GM21360 (cell line): ENCODE results near the gene PIK3R3.

ENCODE experiments used
- ATAC-seq: cut with Tn5 transposase; IDR thresholded peaks from one replicate; pipeline ENCODE4 v1.9.1; 2021; ENCODE audit warnings: mild to moderate bottlenecking, moderate library complexity; ENCODE audit not compliant: unreplicated experiment

Gene PIK3R3

GRCh38 chr1:46132529-46133180, at the start of gene PIK3R3:
Gene PIK3R3, minus strand, starts transcription at chr1:46132629. Its CDS starts 677 bp downstream, at chr1:46131952.
- peak; percentile 85 for ATAC-seq

- no peak for ATAC-seq
Measured at GRCh38 chr1:46181343-46182260, 49.2 kb upstream of the PIK3R3 start.

- ATAC-seq, result no peak
Measured at GRCh38 chr1:46180082-46180616, 47.7 kb upstream of the PIK3R3 start.

GRCh38 chr1:46179138-46180081, 47.0 kb upstream of the PIK3R3 start:
- ATAC-seq, result no peak

- no peak for ATAC-seq
Measured at GRCh38 chr1:46176211-46176865, 43.9 kb upstream of the PIK3R3 start, which contains the start of gene P3R3URF. Gene P3R3URF, minus strand, starts transcription at chr1:46176488. Its CDS starts 17 bp downstream, at chr1:46176471.

- no peak for ATAC-seq
Measured at GRCh38 chr1:46175243-46175642, 42.8 kb upstream of the PIK3R3 start.

GRCh38 chr1:46174448-46175231, 42.2 kb upstream of the PIK3R3 start, which contains the start of gene TSPAN1:
Gene TSPAN1, plus strand, starts transcription at chr1:46175087. Its CDS starts 6,021 bp downstream, at chr1:46181108.
- no peak for ATAC-seq

GRCh38 chr1:46173361-46173856, 41.0 kb upstream of the PIK3R3 start:
- ATAC-seq, result no peak

GRCh38 chr1:46172321-46172720, 39.9 kb upstream of the PIK3R3 start:
- no peak for ATAC-seq

- ATAC-seq, result no peak
Measured at GRCh38 chr1:46171871-46172270, 39.4 kb upstream of the PIK3R3 start.

- no peak for ATAC-seq
Measured at GRCh38 chr1:46171351-46171750, 38.9 kb upstream of the PIK3R3 start.

GRCh38 chr1:46169811-46170454, 37.5 kb upstream of the PIK3R3 start:
- no peak for ATAC-seq

- no peak for ATAC-seq
Measured at GRCh38 chr1:46168477-46168876, 36.0 kb upstream of the PIK3R3 start.

GRCh38 chr1:46166521-46167462, 34.4 kb upstream of the PIK3R3 start:
- no peak for ATAC-seq

- ATAC-seq, result no peak
Measured at GRCh38 chr1:46160212-46160611, 27.8 kb upstream of the PIK3R3 start.

GRCh38 chr1:46159516-46159915, 27.1 kb upstream of the PIK3R3 start:
- no peak for ATAC-seq
